MM.1S (cell line): ENCODE results near the gene STRN3.

Experiments used
- DNase-seq: peaks from one replicate; pipeline ENCODE4 v3.0.0-alpha.2; 2015
- H2AFZ ChIP-seq: fragments of 300-600 bp; sonication (generic); 2 replicates; pipeline ENCODE4 v1.6.0; 2016; ENCODE audit warnings: antibody characterized with exemption, low read length
- H3F3A ChIP-seq: fragments of 300-600 bp; sonication (generic); 2 replicates; pipeline ENCODE4 v1.6.1; 2016; ENCODE audit warnings: mild to moderate bottlenecking, antibody characterized with exemption, low read length, moderate library complexity, mixed read lengths; ENCODE audit not compliant: insufficient read depth
- H3K27ac ChIP-seq: fragments of 300-600 bp; sonication (generic); 2 replicates; pipeline ENCODE4 v1.5.1; 2016; ENCODE audit warnings: mild to moderate bottlenecking, low read length
- H3K27me3 ChIP-seq: fragments of 300-600 bp; sonication (generic); replicated peaks from 2 replicates; pipeline ENCODE4 v1.6.0; 2016; ENCODE audit warnings: low read length; ENCODE audit not compliant: insufficient read depth
- H3K36me3 ChIP-seq: fragments of 300-600 bp; sonication (generic); replicated peaks from 2 replicates; pipeline ENCODE4 v1.6.1; 2016; ENCODE audit warnings: mild to moderate bottlenecking, low read length, mixed read lengths; ENCODE audit not compliant: insufficient read depth
- H3K4me1 ChIP-seq: fragments of 300-600 bp; sonication (generic); 2 replicates; pipeline ENCODE4 v1.6.1; 2016; ENCODE audit warnings: low read length, mixed read lengths
- H3K4me2 ChIP-seq: fragments of 300-600 bp; sonication (generic); 2 replicates; pipeline ENCODE4 v1.6.0; 2016; ENCODE audit warnings: low read depth, low read length
- H3K4me3 ChIP-seq: fragments of 300-600 bp; sonication (generic); 2 replicates; pipeline ENCODE4 v1.5.1; 2016; ENCODE audit warnings: low read length, mixed read lengths
- H3K79me2 ChIP-seq: fragments of 300-600 bp; sonication (generic); 2 replicates; pipeline ENCODE4 v1.6.1; 2016; ENCODE audit warnings: mixed run types, low read length, mixed read lengths
- H3K9ac ChIP-seq: fragments of 300-600 bp; sonication (generic); 2 replicates; pipeline ENCODE4 v1.6.1; 2016; ENCODE audit warnings: low read length, mixed read lengths
- H3K9me2 ChIP-seq: fragments of 300-600 bp; sonication (generic); replicated peaks from 2 replicates; pipeline ENCODE4 v1.6.1; 2016; ENCODE audit warnings: mild to moderate bottlenecking, low read length, mixed read lengths; ENCODE audit not compliant: insufficient read depth
- H3K9me3 ChIP-seq: fragments of 300-600 bp; sonication (generic); replicated peaks from 2 replicates; pipeline ENCODE4 v1.6.1; 2016; ENCODE audit warnings: mild to moderate bottlenecking, low read length, mixed read lengths; ENCODE audit not compliant: insufficient read depth
- H4K20me1 ChIP-seq: fragments of 300-600 bp; sonication (generic); 2 replicates; pipeline ENCODE4 v1.6.1; 2016; ENCODE audit warnings: mild to moderate bottlenecking, low read length, moderate library complexity, mixed read lengths; ENCODE audit not compliant: insufficient read depth
- CTCF ChIP-seq: fragments of 300-600 bp; sonication (generic); IDR thresholded peaks from 2 replicates; pipeline ENCODE4 v1.5.1; 2016; ENCODE audit warnings: antibody characterized with exemption, low read length, mixed read lengths
- EZH2 ChIP-seq: fragments of 300-600 bp; sonication (generic); optimal IDR thresholded peaks from 2 replicates; pipeline ENCODE3; 2017; ENCODE audit warnings: low read depth, mild to moderate bottlenecking, antibody characterized with exemption, low read length, mixed read lengths
- EZH2phosphoT487 ChIP-seq: fragments of 300-600 bp; sonication (generic); IDR thresholded peaks from 2 replicates; pipeline ENCODE4 v1.6.1; 2018; ENCODE audit warnings: antibody characterized with exemption, low read length

The STRN3 gene

GRCh38 chr14:30999038-30999773 lies 27.0 kb downstream of the STRN3 start:
- Histone ChIP-seq H3K9me3 (no peaks in the 10 kb centered on the region), H3K27me3 (no peaks in the 10 kb centered on the region), H3K4me1 (no peaks in the 10 kb centered on the region), H3K27ac (no peak overlapping the region), H3K4me2 (no peak overlapping the region), H3K9me2 (no peaks in the 10 kb centered on the region), H3K4me3 (no peak overlapping the region), H3F3A (no peaks in the 10 kb centered on the region), H4K20me1 (no peaks in the 10 kb centered on the region), H3K36me3 (no peaks in the 10 kb centered on the region), H3K9ac (no peak overlapping the region), H2AFZ (no peak overlapping the region), H3K79me2 (peaks cover 63% of the 10 kb centered on the region)
- DNase-seq = no peak
- TF ChIP-seq EZH2 (no peak), EZH2phosphoT487 (no peak), CTCF (no peak)

- H3K4me3 ChIP-seq = no peak overlapping the region
- H3K9me3 ChIP-seq = no peaks in the 10 kb centered on the region
- no peak overlapping the region for H3K27ac ChIP-seq
- H3K4me2 ChIP-seq = no peak overlapping the region
- H3K79me2 ChIP-seq = peaks cover 67% of the 10 kb centered on the region
- H3K36me3 ChIP-seq = no peaks in the 10 kb centered on the region
- no peaks in the 10 kb centered on the region for H3K27me3 ChIP-seq
- H3K4me1 ChIP-seq = no peaks in the 10 kb centered on the region
- H3K9ac ChIP-seq = no peak overlapping the region
- no peak for DNase-seq
- no peak overlapping the region for H2AFZ ChIP-seq
- no peaks in the 10 kb centered on the region for H4K20me1 ChIP-seq
- H3F3A ChIP-seq = no peaks in the 10 kb centered on the region
- TF ChIP-seq CTCF (no peak), EZH2 (no peak), EZH2phosphoT487 (no peak)
- no peaks in the 10 kb centered on the region for H3K9me2 ChIP-seq
Measured at GRCh38 chr14:30998100-30998706, 28.0 kb downstream of the STRN3 start.

GRCh38 chr14:30996892-30997659 lies 29.1 kb downstream of the STRN3 start:
- no peak for TF ChIP-seq EZH2
- no peak for TF ChIP-seq EZH2phosphoT487
- no peak for TF ChIP-seq CTCF
- Histone ChIP-seq H3K79me2 (peaks cover 65% of the 10 kb centered on the region), H3K4me3 (no peak overlapping the region), H4K20me1 (no peaks in the 10 kb centered on the region), H3K9ac (no peak overlapping the region), H3K27ac (no peak overlapping the region), H3K4me2 (no peak overlapping the region), H3K9me3 (no peaks in the 10 kb centered on the region), H3K9me2 (no peaks in the 10 kb centered on the region), H3K4me1 (no peaks in the 10 kb centered on the region), H3K36me3 (no peaks in the 10 kb centered on the region), H3F3A (no peaks in the 10 kb centered on the region), H3K27me3 (no peaks in the 10 kb centered on the region), H2AFZ (no peak overlapping the region)
- no peak for DNase-seq
